ENCODE results near the gene AGBL3. TPM values are rescaled to one million over a fixed set of nuclear protein-coding genes. Genes with fewer than 3 reads are reported as not detected.
A peak's percentile ranks its signal among the peaks of the same experiment; 100 is the strongest.
"Not testable (repeated sequence)": the region's sequence is repeated elsewhere in the genome, so short reads cannot be mapped to it uniquely, and the experiment has no call there.

AGBL3 gene
- total RNA-seq, 1 donor from 2014 or later: 1.2 TPM

GRCh38 chr7:135170274-135170997 lies 184.1 kb downstream of the AGBL3 start, which contains the start of gene CYREN:
TSS of gene CYREN (minus strand) at chr7:135170707. CDS start at chr7:135168922, 1,785 bp downstream.
- H3K27ac Mint-ChIP-seq (ENCODE audit: unreplicated experiment): peak within 1 kb of the TSS; percentile 99
- no peaks in the 10 kb centered on the region for H3K27me3 Mint-ChIP-seq (ENCODE audit: unreplicated experiment)
- peak; percentile 97 for DNase-seq (ENCODE audit: extremely low spot score, unreplicated experiment)
- H3K9me3 Mint-ChIP-seq (ENCODE audit: unreplicated experiment): no peaks in the 10 kb centered on the region
- H3K36me3 Mint-ChIP-seq (ENCODE audit: unreplicated experiment): peaks cover 28% of the 10 kb centered on the region
- H3K4me1 Mint-ChIP-seq (ENCODE audit: unreplicated experiment): peaks cover 28% of the 10 kb centered on the region
- TF ChIP-seq CTCF (IDR thresholded peaks at IDR 0.05): peak; percentile 67
- H3K4me3 Mint-ChIP-seq (ENCODE audit: unreplicated experiment): peak within 1 kb of the TSS; percentile 86

GRCh38 chr7:135170998-135171481 lies 184.7 kb downstream of the AGBL3 start:
- H3K4me1 Mint-ChIP-seq (ENCODE audit: unreplicated experiment): peaks cover 28% of the 10 kb centered on the region
- not testable (repeated sequence) for H3K27me3 Mint-ChIP-seq (ENCODE audit: unreplicated experiment); H3K9me3 Mint-ChIP-seq (ENCODE audit: unreplicated experiment)
- peak overlapping the region; percentile 99 for H3K27ac Mint-ChIP-seq (ENCODE audit: unreplicated experiment)
- peak overlapping the region; percentile 86 for H3K4me3 Mint-ChIP-seq (ENCODE audit: unreplicated experiment)
- peak; percentile 81 for DNase-seq (ENCODE audit: extremely low spot score, unreplicated experiment)
- peaks cover 22% of the 10 kb centered on the region for H3K36me3 Mint-ChIP-seq (ENCODE audit: unreplicated experiment)

GRCh38 chr7:135171581-135172291 lies 185.4 kb downstream of the AGBL3 start:
- DNase-seq (ENCODE audit: extremely low spot score, unreplicated experiment): peak; percentile 79
- H3K27me3 Mint-ChIP-seq (ENCODE audit: unreplicated experiment); H3K9me3 Mint-ChIP-seq (ENCODE audit: unreplicated experiment): not testable (repeated sequence)
- Mint-ChIP-seq H3K4me1 (ENCODE audit: unreplicated experiment) (peaks cover 28% of the 10 kb centered on the region), H3K4me3 (ENCODE audit: unreplicated experiment) (peak overlapping the region; percentile 53), H3K36me3 (ENCODE audit: unreplicated experiment) (peaks cover 15% of the 10 kb centered on the region), H3K27ac (ENCODE audit: unreplicated experiment) (peak overlapping the region; percentile 99)

- H3K36me3 Mint-ChIP-seq (ENCODE audit: unreplicated experiment); H3K27ac Mint-ChIP-seq (ENCODE audit: unreplicated experiment); H3K4me3 Mint-ChIP-seq (ENCODE audit: unreplicated experiment); H3K27me3 Mint-ChIP-seq (ENCODE audit: unreplicated experiment); H3K9me3 Mint-ChIP-seq (ENCODE audit: unreplicated experiment): not testable (repeated sequence)
- peak; percentile 56 for DNase-seq (ENCODE audit: extremely low spot score, unreplicated experiment)
- H3K4me1 Mint-ChIP-seq (ENCODE audit: unreplicated experiment): peaks cover 17% of the 10 kb centered on the region
Observed at GRCh38 chr7:135173916-135174315, 187.6 kb downstream of the AGBL3 start.

DNA sequence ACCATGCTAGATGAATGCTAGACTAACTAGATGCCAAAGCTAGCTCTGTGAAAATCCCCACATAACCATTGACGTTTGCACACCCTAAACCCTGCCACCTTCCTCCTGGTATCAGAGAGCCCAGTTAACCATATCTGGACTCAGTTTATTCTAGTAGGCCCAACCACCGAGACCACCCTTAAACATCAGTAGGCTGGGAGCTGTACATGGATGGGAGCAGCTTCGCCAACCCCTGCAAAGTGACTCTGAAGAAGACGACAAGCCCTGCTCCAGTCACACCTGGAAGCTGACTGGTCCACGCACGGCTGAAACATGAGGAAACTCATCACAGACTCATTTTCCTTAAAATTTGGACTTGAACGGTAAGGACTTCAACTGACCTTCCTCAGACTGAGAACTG lies 188.6 kb downstream of the AGBL3 start:
- H3K27me3 Mint-ChIP-seq (ENCODE audit: unreplicated experiment): no peaks in the 10 kb centered on the region
- H3K27ac Mint-ChIP-seq (ENCODE audit: unreplicated experiment): no peak overlapping the region
- H3K36me3 Mint-ChIP-seq (ENCODE audit: unreplicated experiment): no peaks in the 10 kb centered on the region
- no peak for DNase-seq (ENCODE audit: extremely low spot score, unreplicated experiment)
- H3K9me3 Mint-ChIP-seq (ENCODE audit: unreplicated experiment): peaks cover 6% of the 10 kb centered on the region
- H3K4me3 Mint-ChIP-seq (ENCODE audit: unreplicated experiment): no peak overlapping the region
- TF ChIP-seq CTCF (IDR thresholded peaks at IDR 0.05): no peak
- H3K4me1 Mint-ChIP-seq (ENCODE audit: unreplicated experiment): peaks cover 6% of the 10 kb centered on the region

DNA sequence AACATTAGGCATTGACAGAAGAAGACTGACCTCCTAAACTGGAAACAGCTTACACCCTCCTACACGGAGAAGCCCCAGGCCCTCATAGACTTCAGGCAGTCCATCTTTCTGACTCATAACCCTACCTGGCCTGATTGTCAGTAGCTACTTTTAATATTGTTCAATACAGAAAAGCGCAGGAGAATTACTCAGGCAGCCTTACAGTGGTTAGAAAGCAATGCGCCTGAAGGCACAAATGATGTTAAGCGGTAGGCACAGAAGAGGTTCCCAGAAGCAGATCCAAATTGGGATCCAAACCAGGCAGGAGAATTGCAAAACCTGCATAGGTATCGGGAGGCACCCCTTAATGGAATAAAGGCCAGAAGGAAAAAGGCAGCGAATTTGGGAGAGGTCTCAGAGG lies 189.6 kb downstream of the AGBL3 start:
- TF ChIP-seq CTCF (IDR thresholded peaks at IDR 0.05): no peak
- DNase-seq (ENCODE audit: extremely low spot score, unreplicated experiment): no peak
- Mint-ChIP-seq H3K27ac (ENCODE audit: unreplicated experiment) (no peak overlapping the region), H3K4me1 (ENCODE audit: unreplicated experiment) (peaks cover 4% of the 10 kb centered on the region), H3K9me3 (ENCODE audit: unreplicated experiment) (peaks cover 15% of the 10 kb centered on the region), H3K36me3 (ENCODE audit: unreplicated experiment) (peaks cover 4% of the 10 kb centered on the region), H3K4me3 (ENCODE audit: unreplicated experiment) (no peak overlapping the region), H3K27me3 (ENCODE audit: unreplicated experiment) (no peaks in the 10 kb centered on the region)
